ENCODE data around the gene UBE2F. TPM values are rescaled to one million over a fixed set of nuclear protein-coding genes. Genes with fewer than 3 reads are reported as not detected.

The UBE2F gene
- total RNA-seq, 1 experiment from 2014 or later: 51.2 TPM

DNA sequence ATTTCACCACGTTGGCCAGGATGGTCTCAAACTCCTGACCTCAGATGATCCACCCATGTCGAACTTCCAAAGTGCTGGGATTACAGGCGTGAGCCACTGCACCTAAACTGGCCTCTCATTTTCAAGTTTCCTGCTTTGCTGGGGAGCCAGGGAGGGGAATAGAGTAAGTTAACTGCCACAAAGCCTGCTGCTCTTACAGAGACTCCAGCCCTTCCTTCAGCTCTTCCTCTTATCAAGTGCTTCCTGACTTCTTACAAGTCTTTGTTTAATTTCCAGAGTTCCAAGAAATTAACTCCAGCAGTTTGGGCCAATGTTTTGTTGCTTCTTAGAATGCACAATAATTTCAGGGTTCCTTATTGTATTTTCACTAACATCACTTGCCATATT is 24.3 kb upstream of the UBE2F start:
- Histone ChIP-seq H3K36me3 (ENCODE audit: insufficient read depth, low read length, poor library complexity, severe bottlenecking) (no peaks in the 10 kb centered on the region), H3K9me3 (ENCODE audit: low read depth, low read length, poor library complexity, severe bottlenecking) (peaks cover 4% of the 10 kb centered on the region), H3K4me3 (ENCODE audit: low read depth, low read length, poor library complexity, severe bottlenecking) (no peak overlapping the region), H3K27ac (ENCODE audit: low read depth, low read length, poor library complexity, severe bottlenecking) (no peak overlapping the region), H3K27me3 (replicated peaks; ENCODE audit: insufficient read depth, low read depth, low read length, poor library complexity) (no peaks in the 10 kb centered on the region), H3K4me1 (ENCODE audit: insufficient read depth, low read length, poor library complexity, severe bottlenecking) (no peaks in the 10 kb centered on the region)
- DNase-seq (ENCODE audit: low spot score): no peak
- no TSS peak for BruUV-seq (replicated peaks)
- TF ChIP-seq EZH2 (IDR thresholded peaks at IDR 0.05; ENCODE audit: borderline replicate concordance, low read depth, low read length, poor library complexity, severe bottlenecking) (no peak), CTCF (conservative IDR thresholded peaks at IDR 0.05; ENCODE audit: low read depth, low read length) (no peak)
- ChIA-PET CTCF (interaction anchor here (1.1 kb wide), 1 partner anchor 20 kb away, joined by 4 read pairs; no protein-coding TSS in a partner anchor), POLR2A (ENCODE audit: low non-redundant PET) (no interaction called here)
- intact Hi-C loops (cut with micrococcal nuclease; ENCODE audit: unreplicated experiment): no loop called here

- POLR2A ChIA-PET (ENCODE audit: low non-redundant PET): no interaction called here
- no peak for TF ChIP-seq CTCF (conservative IDR thresholded peaks at IDR 0.05; ENCODE audit: low read depth, low read length)
- no peak for TF ChIP-seq EZH2 (IDR thresholded peaks at IDR 0.05; ENCODE audit: borderline replicate concordance, low read depth, low read length, poor library complexity, severe bottlenecking)
These were observed 23.3 kb upstream of the UBE2F start for GRCh38 chr2:237943395-237944094.

GRCh38 chr2:237944302-237944701 is 22.5 kb upstream of the UBE2F start:
- TF ChIP-seq EZH2 (IDR thresholded peaks at IDR 0.05; ENCODE audit: borderline replicate concordance, low read depth, low read length, poor library complexity, severe bottlenecking) (no peak), CTCF (conservative IDR thresholded peaks at IDR 0.05; ENCODE audit: low read depth, low read length) (no peak)
- BruUV-seq (replicated peaks): no TSS peak
- intact Hi-C loops (cut with micrococcal nuclease; ENCODE audit: unreplicated experiment): no loop called here
- H3K4me3 ChIP-seq (ENCODE audit: low read depth, low read length, poor library complexity, severe bottlenecking): no peak overlapping the region
- H3K36me3 ChIP-seq (ENCODE audit: insufficient read depth, low read length, poor library complexity, severe bottlenecking): no peaks in the 10 kb centered on the region
- no peak for DNase-seq (ENCODE audit: low spot score)
- peaks cover 4% of the 10 kb centered on the region for H3K9me3 ChIP-seq (ENCODE audit: low read depth, low read length, poor library complexity, severe bottlenecking)
- no peaks in the 10 kb centered on the region for H3K4me1 ChIP-seq (ENCODE audit: insufficient read depth, low read length, poor library complexity, severe bottlenecking)
- H3K27me3 ChIP-seq (replicated peaks; ENCODE audit: insufficient read depth, low read depth, low read length, poor library complexity): no peaks in the 10 kb centered on the region
- no peak overlapping the region for H3K27ac ChIP-seq (ENCODE audit: low read depth, low read length, poor library complexity, severe bottlenecking)
- CTCF ChIA-PET: no interaction called here
- POLR2A ChIA-PET (ENCODE audit: low non-redundant PET): no interaction called here

More at GRCh38 chr2:237943395-237944094, 23.3 kb upstream of the UBE2F start:
- DNase-seq (ENCODE audit: low spot score): no peak
- H3K4me3 ChIP-seq (ENCODE audit: low read depth, low read length, poor library complexity, severe bottlenecking): no peak overlapping the region
- BruUV-seq (replicated peaks): no TSS peak
- no peaks in the 10 kb centered on the region for H3K36me3 ChIP-seq (ENCODE audit: insufficient read depth, low read length, poor library complexity, severe bottlenecking)
- no peaks in the 10 kb centered on the region for H3K4me1 ChIP-seq (ENCODE audit: insufficient read depth, low read length, poor library complexity, severe bottlenecking)
- H3K9me3 ChIP-seq (ENCODE audit: low read depth, low read length, poor library complexity, severe bottlenecking): peaks cover 4% of the 10 kb centered on the region
- intact Hi-C loops (cut with micrococcal nuclease; ENCODE audit: unreplicated experiment): no loop called here
- CTCF ChIA-PET: interaction anchor here (1.1 kb wide), 1 partner anchor 21 kb away, joined by 4 read pairs; no protein-coding TSS in a partner anchor
- H3K27ac ChIP-seq (ENCODE audit: low read depth, low read length, poor library complexity, severe bottlenecking): no peak overlapping the region
- H3K27me3 ChIP-seq (replicated peaks; ENCODE audit: insufficient read depth, low read depth, low read length, poor library complexity): no peaks in the 10 kb centered on the region

All from A673 (cell line).